ENCODE data around the gene NKD2. TPM values are rescaled to one million over a fixed set of nuclear protein-coding genes. Genes with fewer than 3 reads are reported as not detected.
A peak's percentile ranks its signal among the peaks of the same experiment; 100 is the strongest.
"Not testable (repeated sequence)": the region's sequence is repeated elsewhere in the genome, so short reads cannot be mapped to it uniquely, and the experiment has no call there.

The NKD2 gene
- total RNA-seq, 1 experiment from 2014 or later, result 12.8 TPM

DNA sequence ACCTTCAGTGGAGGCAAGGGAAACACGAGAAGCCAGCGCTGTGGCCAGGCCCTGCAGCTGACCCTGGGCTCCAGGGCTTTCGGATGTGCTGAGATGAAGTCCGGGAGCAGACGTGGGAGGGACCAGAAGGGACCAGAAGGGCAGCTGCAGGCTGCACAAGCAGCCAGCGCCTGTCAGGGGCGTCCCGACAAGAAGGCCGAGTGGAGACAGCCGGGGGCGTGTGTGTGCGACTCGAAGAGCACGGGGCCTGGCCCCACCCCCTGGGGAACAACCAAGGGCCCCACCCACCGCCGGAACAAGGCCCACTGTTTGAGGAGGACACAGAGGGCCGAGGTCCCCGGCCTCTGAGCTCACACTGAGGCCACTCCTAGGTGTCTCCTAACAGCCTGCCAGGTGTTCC lies 71.8 kb downstream of the NKD2 start:
- TF ChIP-seq HMGXB4 (CRISPR knock-in tag; IDR thresholded peaks at IDR 0.05), result no peak
- no peak for TF ChIP-seq ZNF396 (CRISPR knock-in tag; IDR thresholded peaks at IDR 0.05; ENCODE audit: borderline replicate concordance)
- no peak for TF ChIP-seq ZNF423 (CRISPR knock-in tag; IDR thresholded peaks at IDR 0.05)
- TF ChIP-seq, protein P1, sequence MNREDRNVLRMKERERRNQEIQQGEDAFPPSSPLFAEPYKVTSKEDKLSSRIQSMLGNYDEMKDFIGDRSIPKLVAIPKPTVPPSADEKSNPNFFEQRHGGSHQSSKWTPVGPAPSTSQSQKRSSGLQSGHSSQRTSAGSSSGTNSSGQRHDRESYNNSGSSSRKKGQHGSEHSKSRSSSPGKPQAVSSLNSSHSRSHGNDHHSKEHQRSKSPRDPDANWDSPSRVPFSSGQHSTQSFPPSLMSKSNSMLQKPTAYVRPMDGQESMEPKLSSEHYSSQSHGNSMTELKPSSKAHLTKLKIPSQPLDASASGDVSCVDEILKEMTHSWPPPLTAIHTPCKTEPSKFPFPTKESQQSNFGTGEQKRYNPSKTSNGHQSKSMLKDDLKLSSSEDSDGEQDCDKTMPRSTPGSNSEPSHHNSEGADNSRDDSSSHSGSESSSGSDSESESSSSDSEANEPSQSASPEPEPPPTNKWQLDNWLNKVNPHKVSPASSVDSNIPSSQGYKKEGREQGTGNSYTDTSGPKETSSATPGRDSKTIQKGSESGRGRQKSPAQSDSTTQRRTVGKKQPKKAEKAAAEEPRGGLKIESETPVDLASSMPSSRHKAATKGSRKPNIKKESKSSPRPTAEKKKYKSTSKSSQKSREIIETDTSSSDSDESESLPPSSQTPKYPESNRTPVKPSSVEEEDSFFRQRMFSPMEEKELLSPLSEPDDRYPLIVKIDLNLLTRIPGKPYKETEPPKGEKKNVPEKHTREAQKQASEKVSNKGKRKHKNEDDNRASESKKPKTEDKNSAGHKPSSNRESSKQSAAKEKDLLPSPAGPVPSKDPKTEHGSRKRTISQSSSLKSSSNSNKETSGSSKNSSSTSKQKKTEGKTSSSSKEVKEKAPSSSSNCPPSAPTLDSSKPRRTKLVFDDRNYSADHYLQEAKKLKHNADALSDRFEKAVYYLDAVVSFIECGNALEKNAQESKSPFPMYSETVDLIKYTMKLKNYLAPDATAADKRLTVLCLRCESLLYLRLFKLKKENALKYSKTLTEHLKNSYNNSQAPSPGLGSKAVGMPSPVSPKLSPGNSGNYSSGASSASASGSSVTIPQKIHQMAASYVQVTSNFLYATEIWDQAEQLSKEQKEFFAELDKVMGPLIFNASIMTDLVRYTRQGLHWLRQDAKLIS (CRISPR knock-in tag; IDR thresholded peaks at IDR 0.05; ENCODE audit: borderline replicate concordance), result no peak
- TF ChIP-seq ZNF219 (CRISPR knock-in tag; IDR thresholded peaks at IDR 0.05; ENCODE audit: borderline replicate concordance), result no peak
- TF ChIP-seq ZNF532 (CRISPR knock-in tag; IDR thresholded peaks at IDR 0.05; ENCODE audit: borderline replicate concordance), result no peak
- TF ChIP-seq, protein P2, sequence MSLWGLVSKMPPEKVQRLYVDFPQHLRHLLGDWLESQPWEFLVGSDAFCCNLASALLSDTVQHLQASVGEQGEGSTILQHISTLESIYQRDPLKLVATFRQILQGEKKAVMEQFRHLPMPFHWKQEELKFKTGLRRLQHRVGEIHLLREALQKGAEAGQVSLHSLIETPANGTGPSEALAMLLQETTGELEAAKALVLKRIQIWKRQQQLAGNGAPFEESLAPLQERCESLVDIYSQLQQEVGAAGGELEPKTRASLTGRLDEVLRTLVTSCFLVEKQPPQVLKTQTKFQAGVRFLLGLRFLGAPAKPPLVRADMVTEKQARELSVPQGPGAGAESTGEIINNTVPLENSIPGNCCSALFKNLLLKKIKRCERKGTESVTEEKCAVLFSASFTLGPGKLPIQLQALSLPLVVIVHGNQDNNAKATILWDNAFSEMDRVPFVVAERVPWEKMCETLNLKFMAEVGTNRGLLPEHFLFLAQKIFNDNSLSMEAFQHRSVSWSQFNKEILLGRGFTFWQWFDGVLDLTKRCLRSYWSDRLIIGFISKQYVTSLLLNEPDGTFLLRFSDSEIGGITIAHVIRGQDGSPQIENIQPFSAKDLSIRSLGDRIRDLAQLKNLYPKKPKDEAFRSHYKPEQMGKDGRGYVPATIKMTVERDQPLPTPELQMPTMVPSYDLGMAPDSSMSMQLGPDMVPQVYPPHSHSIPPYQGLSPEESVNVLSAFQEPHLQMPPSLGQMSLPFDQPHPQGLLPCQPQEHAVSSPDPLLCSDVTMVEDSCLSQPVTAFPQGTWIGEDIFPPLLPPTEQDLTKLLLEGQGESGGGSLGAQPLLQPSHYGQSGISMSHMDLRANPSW (CRISPR knock-in tag; conservative IDR thresholded peaks at IDR 0.05; ENCODE audit: low read depth), result no peak
- no peak for TF ChIP-seq GABPB1 (CRISPR knock-in tag; IDR thresholded peaks at IDR 0.05)
- TF ChIP-seq ZNF138 (CRISPR knock-in tag; conservative IDR thresholded peaks at IDR 0.05), result no peak
- TF ChIP-seq HMGA2 (CRISPR knock-in tag; IDR thresholded peaks at IDR 0.05), result no peak
- no peak for TF ChIP-seq NFATC4 (CRISPR knock-in tag; IDR thresholded peaks at IDR 0.05)
- TF ChIP-seq TEAD4 (CRISPR knock-in tag; IDR thresholded peaks at IDR 0.05), result no peak
- Mint-ChIP-seq H3K27ac (no peak overlapping the region), H3K4me1 (no peaks in the 10 kb centered on the region), H3K27me3 (ENCODE audit: low read depth) (no peaks in the 10 kb centered on the region), H3K4me3 (no peak overlapping the region), H3K9me3 (no peaks in the 10 kb centered on the region), H3K36me3 (peaks cover 8% of the 10 kb centered on the region)
- CTCF ChIA-PET, result no interaction called here
- POLR2A ChIA-PET, result no interaction called here
- DNase-seq (ENCODE audit: low spot score), result no peak
- no peak for ATAC-seq

GRCh38 chr5:1081519-1081918 lies 72.9 kb downstream of the NKD2 start:
- CTCF ChIA-PET, result no interaction called here
- DNase-seq (ENCODE audit: low spot score), result no peak
- peak overlapping the region; percentile 42; the same call in 1 of the 2 replicates for H3K27ac Mint-ChIP-seq

GRCh38 chr5:1083026-1083425 lies 74.4 kb downstream of the NKD2 start:
- H3K4me3 Mint-ChIP-seq; CTCF ChIA-PET; ATAC-seq; H3K4me1 Mint-ChIP-seq; POLR2A ChIA-PET; DNase-seq (ENCODE audit: low spot score); H3K27me3 Mint-ChIP-seq (ENCODE audit: low read depth); H3K9me3 Mint-ChIP-seq; H3K36me3 Mint-ChIP-seq; H3K27ac Mint-ChIP-seq: not testable (repeated sequence)

More at GRCh38 chr5:1081519-1081918, 72.9 kb downstream of the NKD2 start:
- TF ChIP-seq ZNF232 (CRISPR knock-in tag; IDR thresholded peaks at IDR 0.05) (no peak), SP1 (CRISPR knock-in tag; conservative IDR thresholded peaks at IDR 0.05) (no peak), ATF2 (CRISPR knock-in tag; IDR thresholded peaks at IDR 0.05; ENCODE audit: borderline replicate concordance, low read depth) (no peak), ETV6 (CRISPR knock-in tag; IDR thresholded peaks at IDR 0.05) (no peak), TCF7 (CRISPR knock-in tag; IDR thresholded peaks at IDR 0.05; ENCODE audit: low read depth) (no peak), SMAD3 (CRISPR knock-in tag; IDR thresholded peaks at IDR 0.05; ENCODE audit: borderline replicate concordance) (no peak), ZNF671 (CRISPR knock-in tag; IDR thresholded peaks at IDR 0.05) (no peak)
- Mint-ChIP-seq H3K4me1 (no peaks in the 10 kb centered on the region), H3K36me3 (peaks cover 8% of the 10 kb centered on the region), H3K9me3 (no peaks in the 10 kb centered on the region), H3K27me3 (ENCODE audit: low read depth) (no peaks in the 10 kb centered on the region), H3K4me3 (no peak overlapping the region)
- POLR2A ChIA-PET, result no interaction called here
- ATAC-seq, result no peak

Measured in WTC11 (cell line).